ENCODE data around the gene APAF1.
A peak's percentile ranks its signal among the peaks of the same experiment; 100 is the strongest.
"Not testable (repeated sequence)": the region's sequence is repeated elsewhere in the genome, so short reads cannot be mapped to it uniquely, and the experiment has no call there.

APAF1 gene

DNA sequence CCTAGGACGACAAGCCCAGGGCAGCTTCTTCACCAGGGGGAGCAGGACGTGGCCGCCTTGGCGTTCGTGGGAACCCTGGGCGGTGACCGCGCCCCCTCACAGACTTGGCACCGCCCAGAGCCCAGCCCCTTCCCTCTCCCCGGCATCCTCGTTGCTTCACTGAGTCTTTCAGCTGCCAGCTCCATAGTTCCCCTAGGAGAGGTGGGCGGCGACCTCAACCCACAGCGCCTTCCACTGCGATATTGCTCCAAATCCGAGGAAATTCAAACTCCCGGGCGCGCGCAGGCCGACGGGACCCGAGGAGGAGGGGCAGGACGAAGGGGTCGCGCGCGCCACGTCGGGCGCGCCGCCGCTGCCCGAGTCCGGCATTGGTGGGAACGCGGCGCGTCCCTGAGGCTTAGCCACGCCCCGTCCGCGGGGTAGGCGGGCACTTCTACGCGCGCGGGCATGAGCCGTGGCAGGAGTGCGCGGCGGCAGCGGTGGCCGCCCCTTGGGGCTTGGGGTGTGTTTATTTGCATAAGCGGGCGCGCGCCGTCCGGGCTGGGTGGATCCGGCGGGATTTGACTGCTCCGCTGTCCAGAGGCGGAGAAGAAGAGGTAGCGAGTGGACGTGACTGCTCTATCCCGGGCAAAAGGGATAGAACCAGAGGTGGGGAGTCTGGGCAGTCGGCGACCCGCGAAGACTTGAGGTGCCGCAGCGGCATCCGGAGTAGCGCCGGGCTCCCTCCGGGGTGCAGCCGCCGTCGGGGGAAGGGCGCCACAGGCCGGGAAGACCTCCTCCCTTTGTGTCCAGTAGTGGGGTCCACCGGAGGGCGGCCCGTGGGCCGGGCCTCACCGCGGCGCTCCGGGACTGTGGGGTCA lies at the start of gene APAF1, which contains the start of gene IKBIP:
Gene APAF1, plus strand, starts transcription at position 579 of the 860 bp plus-strand sequence. CDS start 3,070 bp downstream, outside the sequence.
Gene IKBIP, minus strand, starts transcription at position 77 of the 860 bp plus-strand sequence. CDS start 87 bp downstream, outside the sequence.
- peak; percentile 92 for DNase-seq (ENCODE audit: low spot score)

GRCh38 chr12:98597313-98597712 lies 47.8 kb upstream of the APAF1 start:
- DNase-seq (ENCODE audit: low spot score): not testable (repeated sequence)

DNA sequence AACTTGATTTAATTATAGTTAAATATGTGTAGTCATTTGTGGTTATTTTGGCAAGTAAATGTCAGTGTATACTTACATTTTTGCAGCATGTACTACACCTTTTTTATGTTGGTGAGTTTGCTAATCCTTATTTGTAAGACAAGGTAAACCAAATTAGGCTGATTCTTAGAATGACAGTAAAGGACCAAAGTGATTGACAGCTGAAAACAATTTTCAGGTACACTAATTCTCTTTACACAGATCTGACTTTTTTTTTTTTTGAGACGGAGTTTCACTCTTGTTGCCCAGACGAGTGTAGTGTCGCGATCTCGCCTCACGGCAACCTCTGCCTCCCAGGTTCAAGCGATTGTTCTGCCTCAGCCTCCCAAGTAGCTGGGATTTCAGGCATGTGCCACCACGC lies 43.2 kb upstream of the APAF1 start:
- no peak for DNase-seq (ENCODE audit: low spot score)

- DNase-seq (ENCODE audit: low spot score): no peak
Observed at GRCh38 chr12:98606359-98606988, 38.6 kb upstream of the APAF1 start.

- DNase-seq (ENCODE audit: low spot score): no peak
Observed at GRCh38 chr12:98610596-98610995, 34.5 kb upstream of the APAF1 start.

- DNase-seq (ENCODE audit: low spot score): no peak
Observed at GRCh38 chr12:98612696-98613334, 32.3 kb upstream of the APAF1 start.

GRCh38 chr12:98618952-98619351 lies 26.1 kb upstream of the APAF1 start:
- no peak for DNase-seq (ENCODE audit: low spot score)

GRCh38 chr12:98635657-98636323 lies 9.3 kb upstream of the APAF1 start:
- DNase-seq (ENCODE audit: low spot score): no peak

GRCh38 chr12:98637068-98637467 lies 8.0 kb upstream of the APAF1 start:
- DNase-seq (ENCODE audit: low spot score): no peak

GRCh38 chr12:98638009-98638408 lies 7.1 kb upstream of the APAF1 start:
- DNase-seq (ENCODE audit: low spot score): no peak

DNA sequence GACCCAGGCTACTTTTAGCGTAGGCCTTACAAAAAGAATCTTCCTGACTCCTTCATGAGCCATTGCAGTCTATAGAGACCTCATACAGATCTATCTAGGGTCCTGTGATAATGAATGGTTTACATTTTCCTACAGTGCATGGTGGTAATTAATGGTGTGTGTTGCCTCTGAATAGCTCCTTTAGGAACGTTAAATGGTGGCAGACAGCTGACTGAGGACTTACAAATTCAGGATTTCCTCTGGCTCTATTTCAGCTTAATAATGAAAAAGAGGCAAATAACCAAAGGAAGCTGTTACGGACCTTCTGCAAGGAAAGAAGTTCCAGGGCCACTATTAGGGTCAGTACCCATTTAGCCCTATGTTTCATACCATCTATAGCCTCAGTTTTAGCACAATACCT lies 5.6 kb upstream of the APAF1 start:
- DNase-seq (ENCODE audit: low spot score): no peak

DNA sequence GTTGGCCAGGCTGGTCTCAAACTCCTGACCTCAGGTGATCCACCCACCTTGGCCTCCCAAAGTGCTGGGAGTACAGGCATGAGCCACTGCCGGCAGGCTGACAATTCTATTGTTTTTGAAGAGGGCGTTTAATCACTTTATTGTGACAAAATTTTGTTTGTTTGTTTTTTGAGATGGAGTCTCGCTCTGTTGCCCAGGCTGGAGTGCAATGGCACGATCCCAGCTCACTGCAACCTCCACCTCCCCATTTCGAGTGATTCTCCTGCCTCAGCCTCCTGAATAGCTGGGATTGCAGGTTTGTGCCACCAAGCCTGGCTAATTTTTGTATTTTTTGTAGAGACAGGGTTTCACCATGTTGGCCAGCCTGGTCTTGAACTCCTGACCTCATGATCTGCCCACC lies 2.3 kb upstream of the APAF1 start:
- not testable (repeated sequence) for DNase-seq (ENCODE audit: low spot score)

DNA sequence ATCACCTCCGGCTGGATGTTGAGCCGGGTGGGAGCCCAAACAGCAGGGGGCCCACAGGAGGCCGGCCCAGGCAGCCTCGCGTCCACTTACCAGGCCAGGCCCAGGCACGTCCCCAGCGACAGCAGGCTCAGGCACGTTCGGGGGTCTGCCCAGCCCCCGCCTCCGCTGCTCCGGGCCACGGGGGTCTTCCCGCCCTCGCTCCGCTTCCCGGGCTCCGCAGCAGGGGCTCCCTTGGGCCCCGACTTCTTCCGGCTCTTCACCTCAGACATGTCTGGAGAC lies 718 bp upstream of the APAF1 start:
- peak; percentile 44 for DNase-seq (ENCODE audit: low spot score)

GRCh38 chr12:98645572-98646067 lies 530 bp downstream of the APAF1 start:
- DNase-seq (ENCODE audit: low spot score): peak; percentile 43

- peak; percentile 13 for DNase-seq (ENCODE audit: low spot score)
Observed at GRCh38 chr12:98646294-98647090, 1.4 kb downstream of the APAF1 start.

GRCh38 chr12:98651328-98651727 lies 6.2 kb downstream of the APAF1 start:
- no peak for DNase-seq (ENCODE audit: low spot score)

DNA sequence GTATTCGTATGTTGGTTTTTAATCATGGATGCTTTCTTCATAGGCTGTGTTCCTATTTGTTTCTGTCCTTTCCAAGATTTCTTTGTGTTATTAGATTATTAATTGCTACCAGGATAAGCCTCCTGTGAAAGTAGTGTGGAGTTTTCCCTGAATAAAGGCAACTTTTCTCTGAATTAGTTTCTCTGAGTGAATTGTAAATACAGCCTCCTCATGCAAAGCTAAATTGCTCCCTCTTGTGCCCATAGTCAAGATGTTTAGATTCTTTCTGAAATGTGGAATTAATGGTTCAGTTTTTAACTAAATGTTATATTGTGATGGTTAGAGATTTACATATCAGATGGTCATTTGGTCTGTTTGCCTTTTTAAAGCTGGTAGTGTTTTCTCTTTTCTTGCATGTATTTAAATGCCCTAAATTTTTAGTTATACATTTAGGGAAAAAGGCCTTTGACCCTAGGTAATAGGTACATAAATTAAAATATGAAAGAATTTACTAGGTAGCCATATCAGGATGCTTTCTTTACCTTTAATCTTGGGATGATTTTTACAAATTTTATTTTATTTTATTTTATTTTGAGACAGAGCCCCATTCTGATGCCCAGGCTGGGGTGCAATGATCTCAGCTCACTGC lies 8.9 kb downstream of the APAF1 start:
- peak; percentile 66 for DNase-seq (ENCODE audit: low spot score)

GRCh38 chr12:98656289-98657101 lies 11.4 kb downstream of the APAF1 start:
- no peak for DNase-seq (ENCODE audit: low spot score)

DNA sequence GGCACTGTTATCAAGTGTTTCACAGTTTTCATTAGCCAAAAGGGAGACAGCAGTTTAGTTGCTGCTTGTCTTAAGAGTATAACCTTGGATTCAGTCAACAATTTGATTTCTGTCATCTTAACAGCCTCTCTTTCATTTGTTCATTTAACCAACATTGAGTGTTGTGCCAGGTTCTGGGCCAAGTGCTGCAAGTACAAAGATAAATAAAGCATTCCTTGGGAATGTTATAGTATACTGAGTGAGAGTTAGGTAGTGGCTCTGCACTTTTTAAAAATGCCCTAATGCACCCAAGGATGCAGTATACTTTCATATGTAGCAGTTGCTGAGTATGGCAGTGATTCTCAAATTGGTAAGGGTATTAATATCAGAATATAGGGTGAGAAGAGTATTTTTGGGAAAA lies 15.4 kb downstream of the APAF1 start:
- no peak for DNase-seq (ENCODE audit: low spot score)

GRCh38 chr12:98669751-98670150 lies 24.7 kb downstream of the APAF1 start:
- DNase-seq (ENCODE audit: low spot score): no peak

Measured in cerebellar cortex (tissue), 1 donor.